HPDE6-E6E7 (cell line): ENCODE measurements around the gene ITGA2B.
"Not testable (repeated sequence)": the region's sequence is repeated elsewhere in the genome, so short reads cannot be mapped to it uniquely, and the experiment has no call there.

Experiments used
- DNase-seq: peaks from one replicate; pipeline ENCODE4 v3.0.0; 2011; ENCODE audit warnings: missing footprints; ENCODE audit errors: extremely low spot score

The ITGA2B gene

GRCh38 chr17:44368391-44369243 lies 20.8 kb downstream of the ITGA2B start:
- not testable (repeated sequence) for DNase-seq

- DNase-seq, result no peak
These were observed 22.0 kb downstream of the ITGA2B start for GRCh38 chr17:44367231-44367979.

- DNase-seq, result not testable (repeated sequence)
These were observed 24.4 kb downstream of the ITGA2B start for GRCh38 chr17:44365051-44365450.

GRCh38 chr17:44363613-44364159 lies 25.8 kb downstream of the ITGA2B start, which contains the start of gene FAM171A2:
Gene FAM171A2, minus strand, starts transcription at chr17:44363853. Its CDS starts 139 bp downstream, at chr17:44363714.
- DNase-seq, result peak; percentile 63

- DNase-seq, result no peak
These were observed 26.4 kb downstream of the ITGA2B start for GRCh38 chr17:44362949-44363612.

- no peak for DNase-seq
These were observed 26.9 kb downstream of the ITGA2B start for GRCh38 chr17:44362459-44362948.

- DNase-seq, result no peak
These were observed 27.9 kb downstream of the ITGA2B start for GRCh38 chr17:44361292-44362260.

GRCh38 chr17:44360826-44361225 lies 28.6 kb downstream of the ITGA2B start:
- no peak for DNase-seq

GRCh38 chr17:44360144-44360533 lies 29.3 kb downstream of the ITGA2B start:
- DNase-seq, result no peak

GRCh38 chr17:44359458-44360143 lies 29.8 kb downstream of the ITGA2B start:
- DNase-seq, result no peak

- no peak for DNase-seq
These were observed 30.4 kb downstream of the ITGA2B start for GRCh38 chr17:44359006-44359405.

- no peak for DNase-seq
These were observed 31.4 kb downstream of the ITGA2B start for GRCh38 chr17:44358066-44358465.

GRCh38 chr17:44356241-44356640 lies 33.2 kb downstream of the ITGA2B start:
- DNase-seq, result no peak

- DNase-seq, result no peak
These were observed 33.8 kb downstream of the ITGA2B start for GRCh38 chr17:44355642-44356099.

- no peak for DNase-seq
These were observed 34.6 kb downstream of the ITGA2B start for GRCh38 chr17:44354582-44355561.

- DNase-seq, result no peak
These were observed 35.6 kb downstream of the ITGA2B start for GRCh38 chr17:44353672-44354331.

GRCh38 chr17:44352828-44353671 lies 36.4 kb downstream of the ITGA2B start:
- no peak for DNase-seq
